ENCODE data around the gene UBE2C. TPM values are rescaled to one million over a fixed set of nuclear protein-coding genes. Genes with fewer than 3 reads are reported as not detected.

UBE2C gene
- total RNA-seq, 1 experiment from 2014 or later: 205 TPM

- ChIA-PET RAD21 (ENCODE audit: low non-redundant PET in 1 of 2, low total read pairs in 2 of 2, uncharacterized antibody in 2 of 2, unreplicated experiment in 2 of 2) (no interaction called here), CTCF (interaction anchor here (1.6 kb wide), 1 partner anchor 23 kb away, joined by 3 read pairs; the partner anchor contains the start of gene ZSWIM1), POLR2A (interaction anchor here (1.9 kb wide), 1 partner anchor 24 kb away, joined by 8 read pairs; the partner anchor contains the start of gene ZSWIM1)
- H3K36me3 ChIP-seq (ENCODE audit: control insufficient read depth in 1 of 2, insufficient read depth in 2 of 2, low read length in 2 of 2): no peaks in the 10 kb centered on the region
- no peak within 1 kb of the TSS for H2AFZ ChIP-seq (ENCODE audit: low read depth, low read length, poor library complexity, severe bottlenecking)
- no peaks in the 10 kb centered on the region for H4K20me1 ChIP-seq (ENCODE audit: insufficient read depth)
- H3K4me2 ChIP-seq (ENCODE audit: low read length): peak within 1 kb of the TSS; percentile 95
- H3K9ac ChIP-seq (ENCODE audit: low read length): peak within 1 kb of the TSS; percentile 73
- ATAC-seq: peak; percentile 98
- H3K4me1 ChIP-seq (ENCODE audit: control insufficient read depth in 1 of 2, insufficient read depth in 2 of 2, low read length in 2 of 2): peaks cover 15 to 36% of the 10 kb centered on the region in 2 experiments
- peak; percentile 100 for DNase-seq (ENCODE audit: low read depth, low spot score)
- intact Hi-C loops (cut with micrococcal nuclease): no loop called here
- BruUV-seq (replicated peaks): no TSS peak
- no peaks in the 10 kb centered on the region for H3K27me3 ChIP-seq (ENCODE audit: insufficient read depth, low read length)
- peak within 1 kb of the TSS; percentile 55 for H3K27ac ChIP-seq (ENCODE audit: low read depth, low read length)
- H3K9me2 ChIP-seq (ENCODE audit: insufficient read depth): no peaks in the 10 kb centered on the region
- 0 out of 2 replicates have a peak, but pooled peaks cover 12% of the 10 kb centered on the region for H3K79me2 ChIP-seq (ENCODE audit: insufficient read depth, low read length)
- H3K9me3 ChIP-seq (ENCODE audit: control insufficient read depth in 1 of 2, insufficient read depth in 1 of 2, low read depth in 1 of 2, low read length in 2 of 2): no peaks in the 10 kb centered on the region
- TF ChIP-seq POLR2A (IDR thresholded peaks at IDR 0.05; ENCODE audit: borderline replicate concordance, extremely low read depth, insufficient read depth, insufficient read length) (peak; percentile 75), EZH2phosphoT487 (IDR thresholded peaks at IDR 0.05; ENCODE audit: borderline replicate concordance) (no peak), ZFX (IDR thresholded peaks at IDR 0.05) (peak; percentile 24; the same call in 1 of the 2 replicates), YY1 (IDR thresholded peaks at IDR 0.05; ENCODE audit: extremely low read depth, insufficient replicate concordance, low read depth, low read length) (peak; percentile 46), EZH2 (IDR thresholded peaks at IDR 0.05) (no peak), ZNF274 (IDR thresholded peaks at IDR 0.05; ENCODE audit: low read depth, low read length) (no peak), POLR2AphosphoS5 (IDR thresholded peaks at IDR 0.05; ENCODE audit: low read depth, low read length) (peak; percentile 86), SIN3A (IDR thresholded peaks at IDR 0.05; ENCODE audit: low read depth) (peak; percentile 57; the same call in 1 of the 2 replicates), ELF1 (IDR thresholded peaks at IDR 0.05; ENCODE audit: borderline replicate concordance, low read depth) (peak; percentile 79), SP1 (IDR thresholded peaks at IDR 0.05; ENCODE audit: low read depth) (peak; percentile 100)
- TF ChIP-seq, protein P1, sequence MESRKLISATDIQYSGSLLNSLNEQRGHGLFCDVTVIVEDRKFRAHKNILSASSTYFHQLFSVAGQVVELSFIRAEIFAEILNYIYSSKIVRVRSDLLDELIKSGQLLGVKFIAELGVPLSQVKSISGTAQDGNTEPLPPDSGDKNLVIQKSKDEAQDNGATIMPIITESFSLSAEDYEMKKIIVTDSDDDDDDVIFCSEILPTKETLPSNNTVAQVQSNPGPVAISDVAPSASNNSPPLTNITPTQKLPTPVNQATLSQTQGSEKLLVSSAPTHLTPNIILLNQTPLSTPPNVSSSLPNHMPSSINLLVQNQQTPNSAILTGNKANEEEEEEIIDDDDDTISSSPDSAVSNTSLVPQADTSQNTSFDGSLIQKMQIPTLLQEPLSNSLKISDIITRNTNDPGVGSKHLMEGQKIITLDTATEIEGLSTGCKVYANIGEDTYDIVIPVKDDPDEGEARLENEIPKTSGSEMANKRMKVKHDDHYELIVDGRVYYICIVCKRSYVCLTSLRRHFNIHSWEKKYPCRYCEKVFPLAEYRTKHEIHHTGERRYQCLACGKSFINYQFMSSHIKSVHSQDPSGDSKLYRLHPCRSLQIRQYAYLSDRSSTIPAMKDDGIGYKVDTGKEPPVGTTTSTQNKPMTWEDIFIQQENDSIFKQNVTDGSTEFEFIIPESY (IDR thresholded peaks at IDR 0.05; ENCODE audit: extremely low read depth, insufficient replicate concordance, low read length): peak; percentile 68
- peak within 1 kb of the TSS; percentile 72 to 96 for H3K4me3 ChIP-seq (replicated peaks in 1 of 2; ENCODE audit: low read depth in 1 of 2, low read length in 2 of 2)
Measured at GRCh38 chr20:45857114-45857881, 44.9 kb downstream of the UBE2C start, which contains the start of the genes ACOT8 and ZSWIM3. Gene ACOT8, minus strand, starts transcription at chr20:45857392. Its CDS starts 77 bp downstream, at chr20:45857315. Gene ZSWIM3, plus strand, starts transcription at chr20:45857614. Its CDS starts 212 bp downstream, at chr20:45857826.

Data from HCT116 (cell line).